ENCODE data around the gene ZFHX3.

DNA sequence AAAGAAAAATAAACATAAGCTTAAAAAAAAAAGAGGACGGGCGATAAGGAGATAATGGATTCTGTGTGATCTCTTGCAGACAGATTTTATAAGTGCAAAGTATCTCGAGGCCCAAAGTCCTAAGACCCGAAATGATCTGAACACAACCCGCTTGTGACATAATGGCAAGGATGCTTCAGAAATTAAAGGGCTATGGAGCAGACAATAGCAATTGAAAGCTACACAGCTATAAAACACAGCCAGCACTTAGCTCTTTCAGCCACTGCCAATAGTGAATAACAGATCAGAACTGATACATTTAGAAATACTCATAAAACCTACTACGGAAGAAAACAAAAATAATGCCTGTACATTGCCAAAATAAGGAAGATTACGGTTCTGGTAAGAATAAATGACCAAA, 117.5 kb downstream of the ZFHX3 start:
- TF ChIP-seq EZH2 (IDR thresholded peaks at IDR 0.05; ENCODE audit: borderline replicate concordance, low read depth, low read length, severe bottlenecking) (no peak), POLR2A (IDR thresholded peaks at IDR 0.05; ENCODE audit: low read depth, low read length) (no peak), POLR2AphosphoS5 (IDR thresholded peaks at IDR 0.05; ENCODE audit: insufficient read depth, low read depth, low read length) (no peak), GATA2 (IDR thresholded peaks at IDR 0.05; ENCODE audit: insufficient read depth, insufficient read length, low read depth, low read length) (no peak), JUN (IDR thresholded peaks at IDR 0.05; ENCODE audit: borderline replicate concordance, insufficient read depth, insufficient read length, low read depth) (no peak), MYC (IDR thresholded peaks at IDR 0.05; ENCODE audit: low read depth, low read length) (no peak)
- TF ChIP-seq, protein P1, sequence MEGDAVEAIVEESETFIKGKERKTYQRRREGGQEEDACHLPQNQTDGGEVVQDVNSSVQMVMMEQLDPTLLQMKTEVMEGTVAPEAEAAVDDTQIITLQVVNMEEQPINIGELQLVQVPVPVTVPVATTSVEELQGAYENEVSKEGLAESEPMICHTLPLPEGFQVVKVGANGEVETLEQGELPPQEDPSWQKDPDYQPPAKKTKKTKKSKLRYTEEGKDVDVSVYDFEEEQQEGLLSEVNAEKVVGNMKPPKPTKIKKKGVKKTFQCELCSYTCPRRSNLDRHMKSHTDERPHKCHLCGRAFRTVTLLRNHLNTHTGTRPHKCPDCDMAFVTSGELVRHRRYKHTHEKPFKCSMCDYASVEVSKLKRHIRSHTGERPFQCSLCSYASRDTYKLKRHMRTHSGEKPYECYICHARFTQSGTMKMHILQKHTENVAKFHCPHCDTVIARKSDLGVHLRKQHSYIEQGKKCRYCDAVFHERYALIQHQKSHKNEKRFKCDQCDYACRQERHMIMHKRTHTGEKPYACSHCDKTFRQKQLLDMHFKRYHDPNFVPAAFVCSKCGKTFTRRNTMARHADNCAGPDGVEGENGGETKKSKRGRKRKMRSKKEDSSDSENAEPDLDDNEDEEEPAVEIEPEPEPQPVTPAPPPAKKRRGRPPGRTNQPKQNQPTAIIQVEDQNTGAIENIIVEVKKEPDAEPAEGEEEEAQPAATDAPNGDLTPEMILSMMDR (IDR thresholded peaks at IDR 0.05; ENCODE audit: extremely low read depth in 1 of 2, insufficient read depth in 1 of 2, low read depth in 1 of 2, low read length in 2 of 2): no peak

All from endothelial cell of umbilical vein (primary cell).